Measurements from ENCODE around the gene PIGH.

Gene PIGH

GRCh38 chr14:67559639-67560038 lies 40.4 kb downstream of the PIGH start:
- no peak overlapping the region for H3K4me2 ChIP-seq (ENCODE audit: low read length)
- H3K9ac ChIP-seq (ENCODE audit: low read depth, low read length) = no peak overlapping the region
- no peak overlapping the region for H3K4me3 ChIP-seq (ENCODE audit: low read length)
- no peaks in the 10 kb centered on the region for H3K9me3 ChIP-seq (replicated peaks; ENCODE audit: low read length)
- no peaks in the 10 kb centered on the region for H3K4me1 ChIP-seq (ENCODE audit: control insufficient read depth, insufficient read depth, low read length)
- H3K27me3 ChIP-seq (ENCODE audit: control insufficient read depth, insufficient read depth, low read length) = peaks cover 11% of the 10 kb centered on the region
- no peaks in the 10 kb centered on the region for H3K36me3 ChIP-seq (ENCODE audit: insufficient read depth, low read length)

DNA sequence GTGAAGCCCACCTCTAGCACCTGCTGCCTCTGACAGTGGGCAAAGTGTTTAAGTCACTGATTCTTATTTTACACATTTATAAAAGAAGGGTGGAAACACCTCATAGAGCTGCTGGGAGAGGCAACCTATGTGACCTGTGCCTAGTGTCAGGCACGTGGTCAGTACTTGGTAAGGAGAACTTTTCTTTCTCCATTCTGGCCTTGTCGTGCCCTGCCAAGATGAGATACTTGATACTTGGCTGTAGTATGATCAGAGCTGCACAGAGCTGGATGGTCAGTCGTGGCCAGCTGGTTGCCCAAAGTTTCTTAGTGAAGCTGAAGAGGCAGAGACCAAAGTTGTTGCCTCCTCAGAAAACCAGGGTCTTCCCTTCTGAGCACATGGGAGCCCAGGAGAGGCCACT lies 42.4 kb downstream of the PIGH start:
- peaks cover 11% of the 10 kb centered on the region for H3K27me3 ChIP-seq (ENCODE audit: control insufficient read depth, insufficient read depth, low read length)
- no peak overlapping the region for H3K9ac ChIP-seq (ENCODE audit: low read depth, low read length)
- no peaks in the 10 kb centered on the region for H3K9me3 ChIP-seq (replicated peaks; ENCODE audit: low read length)
- H3K4me3 ChIP-seq (ENCODE audit: low read length) = no peak overlapping the region
- H3K4me1 ChIP-seq (ENCODE audit: control insufficient read depth, insufficient read depth, low read length) = no peaks in the 10 kb centered on the region
- no peak overlapping the region for H3K4me2 ChIP-seq (ENCODE audit: low read length)
- H3K36me3 ChIP-seq (ENCODE audit: insufficient read depth, low read length) = no peaks in the 10 kb centered on the region

GRCh38 chr14:67557118-67557517 lies 43.0 kb downstream of the PIGH start:
- H3K27me3 ChIP-seq (ENCODE audit: control insufficient read depth, insufficient read depth, low read length) = peaks cover 11% of the 10 kb centered on the region
- H3K9me3 ChIP-seq (replicated peaks; ENCODE audit: low read length) = no peaks in the 10 kb centered on the region
- no peaks in the 10 kb centered on the region for H3K36me3 ChIP-seq (ENCODE audit: insufficient read depth, low read length)
- no peaks in the 10 kb centered on the region for H3K4me1 ChIP-seq (ENCODE audit: control insufficient read depth, insufficient read depth, low read length)
- no peak overlapping the region for H3K9ac ChIP-seq (ENCODE audit: low read depth, low read length)
- H3K4me2 ChIP-seq (ENCODE audit: low read length) = no peak overlapping the region
- no peak overlapping the region for H3K4me3 ChIP-seq (ENCODE audit: low read length)

- no peaks in the 10 kb centered on the region for H3K4me1 ChIP-seq (ENCODE audit: control insufficient read depth, insufficient read depth, low read length)
- H3K36me3 ChIP-seq (ENCODE audit: insufficient read depth, low read length) = no peaks in the 10 kb centered on the region
- no peaks in the 10 kb centered on the region for H3K9me3 ChIP-seq (replicated peaks; ENCODE audit: low read length)
- peaks cover 16% of the 10 kb centered on the region for H3K27me3 ChIP-seq (ENCODE audit: control insufficient read depth, insufficient read depth, low read length)
- no peak overlapping the region for H3K4me2 ChIP-seq (ENCODE audit: low read length)
- no peak overlapping the region for H3K4me3 ChIP-seq (ENCODE audit: low read length)
- H3K9ac ChIP-seq (ENCODE audit: low read depth, low read length) = no peak overlapping the region
Measured at GRCh38 chr14:67556671-67557070, 43.4 kb downstream of the PIGH start.

- H3K36me3 ChIP-seq (ENCODE audit: insufficient read depth, low read length) = no peaks in the 10 kb centered on the region
- no peaks in the 10 kb centered on the region for H3K9me3 ChIP-seq (replicated peaks; ENCODE audit: low read length)
- H3K9ac ChIP-seq (ENCODE audit: low read depth, low read length) = no peak overlapping the region
- H3K4me2 ChIP-seq (ENCODE audit: low read length) = no peak overlapping the region
- peaks cover 16% of the 10 kb centered on the region for H3K27me3 ChIP-seq (ENCODE audit: control insufficient read depth, insufficient read depth, low read length)
- no peaks in the 10 kb centered on the region for H3K4me1 ChIP-seq (ENCODE audit: control insufficient read depth, insufficient read depth, low read length)
- H3K4me3 ChIP-seq (ENCODE audit: low read length) = no peak overlapping the region
Measured at GRCh38 chr14:67555518-67556090, 44.5 kb downstream of the PIGH start.

DNA sequence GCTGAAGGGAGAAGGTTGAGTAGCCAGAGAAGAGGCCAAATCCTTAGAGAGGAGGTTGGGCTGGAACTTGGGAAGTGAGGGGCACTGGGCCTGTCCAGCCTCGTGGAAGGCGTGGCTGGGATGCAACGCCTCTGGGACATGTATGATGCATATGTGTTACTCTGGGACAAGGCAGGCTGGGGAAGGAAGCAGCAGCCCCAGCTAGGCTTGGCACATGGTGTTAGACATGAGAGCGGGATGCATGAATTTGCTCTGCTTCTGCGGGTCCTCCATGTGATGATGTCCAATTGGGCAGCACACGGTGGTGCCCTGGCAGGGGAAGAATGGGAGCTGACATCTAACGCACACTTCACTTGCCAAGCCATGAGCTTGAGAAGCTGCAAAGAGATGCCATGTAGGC lies 45.7 kb downstream of the PIGH start:
- no peak overlapping the region for H3K4me3 ChIP-seq (ENCODE audit: low read length)
- peaks cover 16% of the 10 kb centered on the region for H3K27me3 ChIP-seq (ENCODE audit: control insufficient read depth, insufficient read depth, low read length)
- H3K4me2 ChIP-seq (ENCODE audit: low read length) = no peak overlapping the region
- H3K36me3 ChIP-seq (ENCODE audit: insufficient read depth, low read length) = no peaks in the 10 kb centered on the region
- no peaks in the 10 kb centered on the region for H3K4me1 ChIP-seq (ENCODE audit: control insufficient read depth, insufficient read depth, low read length)
- H3K9me3 ChIP-seq (replicated peaks; ENCODE audit: low read length) = no peaks in the 10 kb centered on the region
- H3K9ac ChIP-seq (ENCODE audit: low read depth, low read length) = no peak overlapping the region

DNA sequence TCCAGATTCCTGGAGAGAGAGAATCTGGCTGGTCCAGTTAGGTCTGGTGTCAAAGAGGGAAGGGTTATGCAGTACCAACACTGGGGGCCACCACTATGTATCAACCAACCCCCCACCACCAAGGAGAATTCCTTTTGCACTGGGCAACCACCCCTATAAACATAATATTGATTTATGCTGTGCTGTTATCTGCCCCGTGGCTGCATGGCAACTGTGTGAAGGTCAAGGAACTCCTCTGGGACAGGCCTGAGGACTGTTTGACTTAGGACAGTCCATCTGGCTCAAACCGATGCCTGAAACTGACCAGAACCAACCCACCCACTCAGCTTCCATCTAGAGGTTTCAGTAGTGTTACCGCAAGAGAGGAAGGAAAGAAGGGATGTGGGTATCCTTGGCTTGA lies 46.5 kb downstream of the PIGH start:
- H3K9ac ChIP-seq (ENCODE audit: low read depth, low read length) = no peak overlapping the region
- no peaks in the 10 kb centered on the region for H3K36me3 ChIP-seq (ENCODE audit: insufficient read depth, low read length)
- no peak overlapping the region for H3K4me3 ChIP-seq (ENCODE audit: low read length)
- peaks cover 16% of the 10 kb centered on the region for H3K27me3 ChIP-seq (ENCODE audit: control insufficient read depth, insufficient read depth, low read length)
- H3K4me2 ChIP-seq (ENCODE audit: low read length) = no peak overlapping the region
- H3K9me3 ChIP-seq (replicated peaks; ENCODE audit: low read length) = no peaks in the 10 kb centered on the region
- no peaks in the 10 kb centered on the region for H3K4me1 ChIP-seq (ENCODE audit: control insufficient read depth, insufficient read depth, low read length)

GRCh38 chr14:67551940-67552339 lies 48.1 kb downstream of the PIGH start:
- Histone ChIP-seq H3K9ac (ENCODE audit: low read depth, low read length) (no peak overlapping the region), H3K4me3 (ENCODE audit: low read length) (no peak overlapping the region), H3K9me3 (replicated peaks; ENCODE audit: low read length) (no peaks in the 10 kb centered on the region), H3K4me2 (ENCODE audit: low read length) (no peak overlapping the region), H3K36me3 (ENCODE audit: insufficient read depth, low read length) (no peaks in the 10 kb centered on the region), H3K27me3 (ENCODE audit: control insufficient read depth, insufficient read depth, low read length) (peaks cover 21% of the 10 kb centered on the region), H3K4me1 (ENCODE audit: control insufficient read depth, insufficient read depth, low read length) (no peaks in the 10 kb centered on the region)

DNA sequence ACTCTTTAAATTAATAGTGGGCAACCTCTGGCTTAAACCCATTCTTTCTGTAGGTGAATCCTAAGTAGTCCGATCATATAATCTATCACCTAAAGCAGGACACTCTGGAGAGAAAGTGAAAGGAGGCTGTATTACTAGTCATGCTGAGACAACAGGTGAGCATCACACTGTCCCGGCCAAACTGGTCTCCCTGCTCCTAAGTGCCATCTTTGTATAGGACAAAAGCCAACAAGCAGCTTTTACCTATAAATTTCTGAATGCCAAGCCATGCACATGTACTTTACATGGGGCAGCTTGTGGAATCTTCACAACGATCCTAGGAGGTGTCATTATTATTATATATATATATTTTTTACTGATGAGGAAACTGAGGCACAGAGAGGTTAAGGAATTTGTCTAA lies 48.9 kb downstream of the PIGH start:
- Histone ChIP-seq H3K9me3 (replicated peaks; ENCODE audit: low read length) (no peaks in the 10 kb centered on the region), H3K4me2 (ENCODE audit: low read length) (no peak overlapping the region), H3K4me1 (ENCODE audit: control insufficient read depth, insufficient read depth, low read length) (no peaks in the 10 kb centered on the region), H3K36me3 (ENCODE audit: insufficient read depth, low read length) (no peaks in the 10 kb centered on the region), H3K9ac (ENCODE audit: low read depth, low read length) (no peak overlapping the region), H3K27me3 (ENCODE audit: control insufficient read depth, insufficient read depth, low read length) (peaks cover 23% of the 10 kb centered on the region), H3K4me3 (ENCODE audit: low read length) (no peak overlapping the region)

GRCh38 chr14:67549734-67550133 lies 50.3 kb downstream of the PIGH start:
- Histone ChIP-seq H3K4me1 (ENCODE audit: control insufficient read depth, insufficient read depth, low read length) (no peaks in the 10 kb centered on the region), H3K27me3 (ENCODE audit: control insufficient read depth, insufficient read depth, low read length) (peaks cover 16% of the 10 kb centered on the region), H3K36me3 (ENCODE audit: insufficient read depth, low read length) (no peaks in the 10 kb centered on the region), H3K9me3 (replicated peaks; ENCODE audit: low read length) (no peaks in the 10 kb centered on the region), H3K9ac (ENCODE audit: low read depth, low read length) (no peak overlapping the region), H3K4me2 (ENCODE audit: low read length) (no peak overlapping the region), H3K4me3 (ENCODE audit: low read length) (no peak overlapping the region)

- H3K36me3 ChIP-seq (ENCODE audit: insufficient read depth, low read length) = no peaks in the 10 kb centered on the region
- H3K27me3 ChIP-seq (ENCODE audit: control insufficient read depth, insufficient read depth, low read length) = peaks cover 27% of the 10 kb centered on the region
- no peak overlapping the region for H3K4me3 ChIP-seq (ENCODE audit: low read length)
- H3K9me3 ChIP-seq (replicated peaks; ENCODE audit: low read length) = no peaks in the 10 kb centered on the region
- H3K9ac ChIP-seq (ENCODE audit: low read depth, low read length) = no peak overlapping the region
- no peak overlapping the region for H3K4me2 ChIP-seq (ENCODE audit: low read length)
- no peaks in the 10 kb centered on the region for H3K4me1 ChIP-seq (ENCODE audit: control insufficient read depth, insufficient read depth, low read length)
Measured at GRCh38 chr14:67547224-67547780, 52.8 kb downstream of the PIGH start.

- Histone ChIP-seq H3K27me3 (ENCODE audit: control insufficient read depth, insufficient read depth, low read length) (peaks cover 44% of the 10 kb centered on the region), H3K4me1 (ENCODE audit: control insufficient read depth, insufficient read depth, low read length) (no peaks in the 10 kb centered on the region), H3K4me3 (ENCODE audit: low read length) (no peak overlapping the region), H3K9me3 (replicated peaks; ENCODE audit: low read length) (no peaks in the 10 kb centered on the region), H3K4me2 (ENCODE audit: low read length) (no peak overlapping the region), H3K36me3 (ENCODE audit: insufficient read depth, low read length) (no peaks in the 10 kb centered on the region), H3K9ac (ENCODE audit: low read depth, low read length) (no peak overlapping the region)
Measured at GRCh38 chr14:67544590-67544989, 55.5 kb downstream of the PIGH start.

Measured in skeletal muscle satellite cell (primary cell).